Activated CD4-positive, alpha-beta memory T cell treated with anti-CD3 and anti-CD28 coated beads, Interleukin-2, amount 10 ng/mL, durations not matched to agents 7 days and 5 days (primary cell): ENCODE results near the gene RAB3A. TPM values are rescaled to one million over a fixed set of nuclear protein-coding genes. Genes with fewer than 3 reads are reported as not detected.
A peak's percentile ranks its signal among the peaks of the same experiment; 100 is the strongest.

Source experiments
- CTCF ChIA-PET: fragments of 350-600 bp; sonication (Branson Sonifier 250); formaldehyde crosslinking; loops from one replicate; lab custom pipeline; 2021; ENCODE audit warnings: antibody characterized with exemption, inconsistent platforms; lab: Charles Lee
- POLR2A ChIA-PET: fragments of 350-600 bp; sonication (Branson Sonifier 250); formaldehyde crosslinking; loops from one replicate; lab custom pipeline; 2021; ENCODE audit warnings: antibody characterized with exemption; lab: Charles Lee
- DNase-seq: peaks from one replicate; pipeline ENCODE4 v3.0.0-alpha.2; 2020
- H3K27ac Mint-ChIP-seq: one replicate; pipeline ENCODE4 v1.8.0; 2021; ENCODE audit warnings: mild to moderate bottlenecking, mixed read lengths
- H3K27me3 Mint-ChIP-seq: one replicate; pipeline ENCODE4 v1.8.0; 2021; ENCODE audit warnings: mixed read lengths
- H3K36me3 Mint-ChIP-seq: one replicate; pipeline ENCODE4 v1.8.0; 2021; ENCODE audit warnings: low read depth, mixed read lengths
- H3K4me1 Mint-ChIP-seq: one replicate; pipeline ENCODE4 v1.8.0; 2021; ENCODE audit warnings: mixed read lengths
- H3K4me3 Mint-ChIP-seq: one replicate; pipeline ENCODE4 v1.8.0; 2021; ENCODE audit warnings: mild to moderate bottlenecking, mixed read lengths
- H3K9me3 Mint-ChIP-seq: one replicate; pipeline ENCODE4 v1.8.0; 2021; ENCODE audit warnings: mixed read lengths
- total RNA-seq, 2 experiments: library from RNA; stranded (reverse); gene quantifications; one replicate each; pipeline ENCODE4 v1.2.3, GENCODE V29; 2021

The RAB3A gene
- total RNA-seq, 2 experiments from 2014 or later = 3.7 to 5.3 TPM

DNA sequence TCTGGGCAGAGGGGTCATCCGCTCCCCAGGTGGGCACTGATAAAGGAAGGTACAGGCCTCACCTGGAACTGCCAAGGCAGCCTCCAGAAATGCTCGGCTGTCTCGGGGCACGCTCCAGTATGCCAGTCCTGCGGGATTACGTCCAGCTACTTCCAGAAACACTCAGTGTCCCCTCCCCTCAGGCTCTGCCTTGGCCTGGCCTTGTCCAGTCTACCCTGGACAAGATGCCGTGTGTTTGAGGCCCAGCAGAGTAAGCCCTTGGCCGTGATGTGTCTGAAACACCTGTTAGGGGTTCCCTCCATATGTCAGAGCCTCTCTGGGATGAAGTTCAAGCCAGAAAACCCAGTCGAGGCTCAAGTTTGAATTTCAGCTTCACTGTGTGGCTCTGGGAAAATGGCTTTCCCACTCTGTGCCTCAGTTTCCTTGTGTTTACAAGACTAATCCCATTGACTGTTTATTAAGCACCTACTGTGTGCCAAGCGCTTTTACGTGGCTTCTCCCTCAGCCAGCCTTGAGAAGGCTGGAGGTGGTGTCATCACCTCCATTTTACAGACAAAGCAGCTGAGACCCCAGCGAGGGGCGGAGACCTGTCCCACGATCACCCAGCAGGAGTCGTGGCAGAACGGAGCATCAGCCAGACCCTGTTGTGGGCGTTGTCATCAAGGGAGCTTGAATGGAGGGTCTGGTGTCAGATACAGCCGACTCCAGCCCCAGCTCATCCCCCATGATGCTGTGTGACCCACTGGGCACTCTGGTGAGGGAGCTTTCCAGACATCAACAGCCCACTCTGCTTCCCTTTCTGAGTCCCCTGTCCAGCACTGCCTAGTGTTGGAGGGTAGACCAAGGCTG is 52.8 kb downstream of the RAB3A start:
- POLR2A ChIA-PET = interaction anchor here (0.8 to 2.4 kb wide), 16 partner anchors 10 to 280 kb away, joined by 3 to 28 read pairs (median 4); partner anchors contain the start of genes IL12RB1 and JUND
- peak overlapping the region; percentile 77 for H3K4me3 Mint-ChIP-seq
- no peak for DNase-seq
- peaks cover 25% of the 10 kb centered on the region for H3K36me3 Mint-ChIP-seq
- no peaks in the 10 kb centered on the region for H3K27me3 Mint-ChIP-seq
- peak overlapping the region; percentile 98 for H3K27ac Mint-ChIP-seq
- peaks cover 42% of the 10 kb centered on the region for H3K4me1 Mint-ChIP-seq
- H3K9me3 Mint-ChIP-seq = no peaks in the 10 kb centered on the region
- CTCF ChIA-PET = interaction anchor here (0.6 to 2.2 kb wide), 10 partner anchors 10 to 538 kb away, joined by 3 to 23 read pairs (median 5); no protein-coding TSS in a partner anchor

DNA sequence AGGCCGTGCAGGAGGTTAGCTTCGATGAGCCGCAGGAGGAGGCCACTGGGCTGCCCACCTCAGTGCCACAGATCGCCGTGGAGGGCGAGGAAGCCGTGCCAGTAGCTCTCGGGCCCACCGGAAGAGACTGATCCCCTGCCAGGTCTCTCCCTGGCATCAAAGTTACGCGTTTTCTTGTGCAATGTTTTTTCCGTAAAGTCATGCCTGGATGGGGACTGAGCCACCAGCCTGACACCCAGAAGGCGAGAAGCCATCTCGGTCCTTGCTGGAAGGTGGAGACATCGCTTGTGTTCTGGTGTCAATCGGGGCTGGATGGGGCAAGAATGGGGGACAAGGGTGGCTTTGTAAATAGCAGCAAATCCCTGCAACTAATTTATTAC is 54.3 kb downstream of the RAB3A start:
- DNase-seq = no peak
- Mint-ChIP-seq H3K36me3 (peaks cover 34% of the 10 kb centered on the region), H3K4me1 (peaks cover 41% of the 10 kb centered on the region), H3K9me3 (no peaks in the 10 kb centered on the region), H3K4me3 (no peak overlapping the region), H3K27me3 (no peaks in the 10 kb centered on the region), H3K27ac (no peak overlapping the region)
- ChIA-PET CTCF (no interaction called here), POLR2A (interaction anchor here (1.1 kb wide), 1 partner anchor 11 kb away, joined by 3 read pairs; no protein-coding TSS in a partner anchor)

DNA sequence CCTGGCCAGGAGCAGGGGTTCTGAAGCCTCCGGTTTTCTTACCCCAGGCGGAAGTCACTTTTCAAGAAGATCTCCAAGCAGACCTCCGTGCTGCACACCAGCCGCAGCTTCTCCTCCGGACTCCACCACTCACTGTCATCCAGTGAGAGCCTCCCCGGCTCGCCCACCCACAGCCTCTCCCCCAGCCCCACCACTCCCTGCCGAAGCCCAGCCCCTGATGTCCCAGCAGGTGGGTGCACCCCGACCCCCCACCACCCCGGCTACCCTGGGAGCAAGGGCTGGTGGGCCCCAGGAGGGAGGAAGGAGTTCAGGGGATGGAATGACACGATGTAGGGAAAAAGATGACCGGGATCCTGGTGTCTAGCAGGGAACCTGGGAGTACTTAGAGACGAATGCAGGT is 56.4 kb downstream of the RAB3A start:
- Mint-ChIP-seq H3K27ac (no peak overlapping the region), H3K4me1 (peaks cover 32% of the 10 kb centered on the region), H3K4me3 (no peak overlapping the region), H3K9me3 (no peaks in the 10 kb centered on the region), H3K36me3 (peaks cover 46% of the 10 kb centered on the region), H3K27me3 (no peaks in the 10 kb centered on the region)
- DNase-seq = no peak
- CTCF ChIA-PET = no interaction called here
- POLR2A ChIA-PET = no interaction called here

Other genes with a start within 250 kb of the RAB3A start
- not detected for gene KCNN1, start 236.9 kb downstream of the RAB3A start, total RNA-seq
- gene ARRDC2, start 195.9 kb downstream of the RAB3A start, total RNA-seq = 10 to 100 TPM; 60.7 to 62.0 TPM
- gene IL12RB1, start 117.1 kb downstream of the RAB3A start, total RNA-seq = 10 to 100 TPM; 66.1 to 70.6 TPM
- 10 to 100 TPM; 29.2 to 29.9 TPM for gene MAST3, start 106.3 kb downstream of the RAB3A start, total RNA-seq
- 10 to 100 TPM; 10.9 to 11.3 TPM for gene PIK3R2, start 50.9 kb downstream of the RAB3A start, total RNA-seq
- gene IFI30, start 30.2 kb downstream of the RAB3A start, total RNA-seq = 10 to 100 TPM; 48.0 to 55.6 TPM
- gene MPV17L2, start 10.8 kb downstream of the RAB3A start, total RNA-seq = 1 to 10 TPM; 6.2 to 6.3 TPM
- gene PDE4C, start 22.4 kb upstream of the RAB3A start, total RNA-seq = under 1 TPM; 0.13 to 0.18 TPM
- gene IQCN, start 70.4 kb upstream of the RAB3A start, total RNA-seq = 1 to 10 TPM; 1.6 to 1.7 TPM
- gene JUND, start 77.6 kb upstream of the RAB3A start, total RNA-seq = 100 to 1,000 TPM; 390 to 402 TPM
- gene LSM4, start 119.0 kb upstream of the RAB3A start, total RNA-seq = 100 to 1,000 TPM; 180 to 186 TPM
- 10 to 100 TPM; 42.7 to 44.0 TPM for gene PGPEP1, start 136.6 kb upstream of the RAB3A start, total RNA-seq
- not detected for gene GDF15, start 182.1 kb upstream of the RAB3A start, total RNA-seq
- gene LRRC25, start 193.6 kb upstream of the RAB3A start, total RNA-seq = not detected
- gene SSBP4, start 215.4 kb upstream of the RAB3A start, total RNA-seq = 100 to 1,000 TPM; 140 to 153 TPM
- 10 to 100 TPM; 16.7 to 18.0 TPM for gene ISYNA1, start 234.1 kb upstream of the RAB3A start, total RNA-seq